Activated T-cell treated with anti-CD3 and anti-CD28 coated beads, Interleukin-2, amount 50 U/mL, for 72 hours (primary cell): Measurements from ENCODE around the gene RXRA. TPM values are rescaled to one million over a fixed set of nuclear protein-coding genes. Genes with fewer than 3 reads are reported as not detected.

Source experiments
- ATAC-seq, 2 donors: fragments of 150-1000 bp; cut with Tn5 transposase; replicated peaks in 1 of 2; 2 replicates each; pipeline ENCODE4 v1.10.0; 2021; ENCODE audit warnings: moderate library complexity in 2 of 2, mild to moderate bottlenecking in 1 of 2
- DNase-seq, 2 donors: peaks; one replicate each; pipeline ENCODE4 v3.0.0; 2021 to 2022; ENCODE audit warnings: mixed read lengths in 1 of 2
- H3K27ac Mint-ChIP-seq: one replicate; pipeline ENCODE4 v1.8.0; 2022; ENCODE audit warnings: mild to moderate bottlenecking, moderate library complexity, mixed read lengths
- H3K27me3 Mint-ChIP-seq: one replicate; pipeline ENCODE4 v1.8.0; 2022; ENCODE audit warnings: low read depth, mixed read lengths
- H3K36me3 Mint-ChIP-seq, 2 donors: one replicate each; pipeline ENCODE4 v1.8.0; 2022; ENCODE audit warnings: mixed read lengths in 2 of 2, mild to moderate bottlenecking in 1 of 2; ENCODE audit not compliant: insufficient read depth in 2 of 2
- H3K4me1 Mint-ChIP-seq: one replicate; pipeline ENCODE4 v1.8.0; 2022; ENCODE audit warnings: low read depth, mixed read lengths
- H3K4me3 Mint-ChIP-seq, 2 donors: one replicate each; pipeline ENCODE4 v1.8.0; 2022; ENCODE audit warnings: mild to moderate bottlenecking in 2 of 2, mixed read lengths in 2 of 2, moderate library complexity in 2 of 2
- H3K9me3 Mint-ChIP-seq, 2 donors: one replicate each; pipeline ENCODE4 v1.8.0; 2022; ENCODE audit warnings: mixed read lengths in 2 of 2
- total RNA-seq, 2 donors: library from RNA; stranded (reverse); gene quantifications; one replicate each; pipeline ENCODE4 v1.2.3, GENCODE V29; 2022

The RXRA gene
- total RNA-seq, 2 donors from 2014 or later: 4.9 to 12.4 TPM

- Mint-ChIP-seq H3K27ac (no peak overlapping the region), H3K4me1 (no peaks in the 10 kb centered on the region), H3K36me3 (no peaks in the 10 kb centered on the region), H3K27me3 (no peaks in the 10 kb centered on the region), H3K9me3 (no peaks in the 10 kb centered on the region), H3K4me3 (no peak overlapping the region)
- no peak for ATAC-seq
- DNase-seq: no peak
Measured at GRCh38 chr9:134433909-134434882, 107.9 kb downstream of the RXRA start.

GRCh38 chr9:134434894-134435506 lies 108.7 kb downstream of the RXRA start:
- Mint-ChIP-seq H3K36me3 (no peaks in the 10 kb centered on the region), H3K27me3 (no peaks in the 10 kb centered on the region), H3K9me3 (no peaks in the 10 kb centered on the region), H3K4me1 (no peaks in the 10 kb centered on the region), H3K4me3 (no peak overlapping the region), H3K27ac (no peak overlapping the region)
- DNase-seq (no peak), ATAC-seq (no peak)

- ATAC-seq (no peak), DNase-seq (no peak)
- Mint-ChIP-seq H3K27ac (no peak overlapping the region), H3K9me3 (no peaks in the 10 kb centered on the region), H3K4me3 (no peak overlapping the region), H3K36me3 (no peaks in the 10 kb centered on the region), H3K4me1 (no peaks in the 10 kb centered on the region), H3K27me3 (no peaks in the 10 kb centered on the region)
Measured at GRCh38 chr9:134435550-134436378, 109.5 kb downstream of the RXRA start.

- DNase-seq (no peak), ATAC-seq (no peak)
- H3K36me3 Mint-ChIP-seq: no peaks in the 10 kb centered on the region
- no peak overlapping the region for H3K27ac Mint-ChIP-seq
- H3K4me3 Mint-ChIP-seq: no peak overlapping the region
- H3K27me3 Mint-ChIP-seq: peaks cover 6% of the 10 kb centered on the region
- no peaks in the 10 kb centered on the region for H3K9me3 Mint-ChIP-seq
- H3K4me1 Mint-ChIP-seq: no peaks in the 10 kb centered on the region
Measured at GRCh38 chr9:134436379-134436762, 110.1 kb downstream of the RXRA start.

- H3K27ac Mint-ChIP-seq: no peak overlapping the region
- peaks cover 11% of the 10 kb centered on the region for H3K27me3 Mint-ChIP-seq
- H3K4me3 Mint-ChIP-seq: no peak overlapping the region
- H3K36me3 Mint-ChIP-seq: no peaks in the 10 kb centered on the region
- no peaks in the 10 kb centered on the region for H3K4me1 Mint-ChIP-seq
- no peaks in the 10 kb centered on the region for H3K9me3 Mint-ChIP-seq
- ATAC-seq: no peak
- no peak for DNase-seq
Measured at GRCh38 chr9:134436911-134437310, 110.7 kb downstream of the RXRA start.

- Mint-ChIP-seq H3K9me3 (no peaks in the 10 kb centered on the region), H3K4me1 (peaks cover under 1% of the 10 kb centered on the region), H3K4me3 (no peak overlapping the region), H3K27me3 (peaks cover 15% of the 10 kb centered on the region), H3K27ac (no peak overlapping the region), H3K36me3 (no peaks in the 10 kb centered on the region)
- DNase-seq: no peak
- no peak for ATAC-seq
Measured at GRCh38 chr9:134437403-134438194, 111.3 kb downstream of the RXRA start.

- Mint-ChIP-seq H3K36me3 (no peaks in the 10 kb centered on the region), H3K27me3 (peaks cover 15% of the 10 kb centered on the region), H3K4me3 (no peak overlapping the region), H3K4me1 (peaks cover 5% of the 10 kb centered on the region), H3K27ac (no peak overlapping the region), H3K9me3 (no peaks in the 10 kb centered on the region)
- no peak for ATAC-seq
- no peak for DNase-seq
Measured at GRCh38 chr9:134438195-134438788, 112.0 kb downstream of the RXRA start.

GRCh38 chr9:134439368-134439784 lies 113.1 kb downstream of the RXRA start:
- Mint-ChIP-seq H3K27ac (no peak overlapping the region), H3K36me3 (no peaks in the 10 kb centered on the region), H3K4me1 (peaks cover 12% of the 10 kb centered on the region), H3K9me3 (no peaks in the 10 kb centered on the region), H3K27me3 (peaks cover 15% of the 10 kb centered on the region), H3K4me3 (no peak overlapping the region)
- DNase-seq (no peak), ATAC-seq (no peak)

- Mint-ChIP-seq H3K36me3 (peaks cover 0 to 2% of the 10 kb centered on the region in 2 donors), H3K4me1 (peaks cover 12% of the 10 kb centered on the region), H3K9me3 (no peaks in the 10 kb centered on the region), H3K4me3 (no peak overlapping the region), H3K27ac (no peak overlapping the region), H3K27me3 (peaks cover 15% of the 10 kb centered on the region)
- no peak for ATAC-seq
- no peak for DNase-seq
Measured at GRCh38 chr9:134440636-134441226, 114.5 kb downstream of the RXRA start.

GRCh38 chr9:134441227-134442084 lies 115.2 kb downstream of the RXRA start:
- Mint-ChIP-seq H3K27me3 (peaks cover 15% of the 10 kb centered on the region), H3K4me1 (peaks cover 12% of the 10 kb centered on the region), H3K27ac (no peak overlapping the region), H3K36me3 (peaks cover 0 to 2% of the 10 kb centered on the region in 2 donors), H3K4me3 (no peak overlapping the region), H3K9me3 (no peaks in the 10 kb centered on the region)
- ATAC-seq: no peak
- no peak for DNase-seq

GRCh38 chr9:134442085-134442474 lies 115.8 kb downstream of the RXRA start:
- Mint-ChIP-seq H3K36me3 (peaks cover 0 to 2% of the 10 kb centered on the region in 2 donors), H3K4me3 (no peak overlapping the region), H3K9me3 (no peaks in the 10 kb centered on the region), H3K27me3 (peaks cover 15% of the 10 kb centered on the region), H3K4me1 (peaks cover 12% of the 10 kb centered on the region), H3K27ac (no peak overlapping the region)
- ATAC-seq (no peak), DNase-seq (no peak)
